Colonic mucosa (tissue), 4 donors: ENCODE data around the gene NF2. TPM values are rescaled to one million over a fixed set of nuclear protein-coding genes. Genes with fewer than 3 reads are reported as not detected.

Experiments used
- DNase-seq: peaks from one replicate; pipeline ENCODE4 v3.0.0-alpha.2; 2020
- H3K27ac ChIP-seq: fragments of 200-600 bp; one replicate; pipeline ENCODE4 v1.8.0; 2021
- H3K27me3 ChIP-seq: fragments of 200-600 bp; one replicate; pipeline ENCODE4 v1.8.0; 2021
- H3K36me3 ChIP-seq: fragments of 200-600 bp; one replicate; pipeline ENCODE4 v1.8.0; 2021
- H3K4me1 ChIP-seq: fragments of 200-600 bp; one replicate; pipeline ENCODE4 v1.8.0; 2021; ENCODE audit warnings: mild to moderate bottlenecking
- H3K4me3 ChIP-seq: fragments of 200-600 bp; one replicate; pipeline ENCODE4 v1.8.0; 2021
- H3K9ac ChIP-seq, 2 donors: one replicate each; pipeline ENCODE4 v1.7.0; 2013; ENCODE audit warnings: control low read depth in 2 of 2, low read depth in 2 of 2, low read length in 2 of 2
- H3K9me3 ChIP-seq: fragments of 200-600 bp; one replicate; pipeline ENCODE4 v1.8.0; 2021
- CTCF ChIP-seq: fragments of 200-600 bp; IDR thresholded peaks from one replicate; pipeline ENCODE4 v1.8.0; 2022; ENCODE audit warnings: antibody characterized with exemption, mild to moderate bottlenecking
- intact Hi-C: fragments of 100-400 bp; cut with DNase I; formaldehyde crosslinking; loops from one replicate; pipeline ENCODE4 v1.14.1; 2022
- total RNA-seq, 2 donors: library from RNA; stranded (reverse); fragmentation: NEBNext Ultra II Directional in 1 of 2; extraction: Animal tissue kit (Norgen Biotek cat#: 25700) in 1 of 2; gene quantifications; one replicate each; pipeline ENCODE4 v1.2.1, GENCODE V29; 2021
- donor health status: healthy.
- donor health status: DM: no; HTN: no; CAD: no.
- donor health status: DM: no; HTN: no; CAD: no.

The NF2 gene
- total RNA-seq, 2 donors from 2014 or later, result 33.5 to 51.0 TPM

DNA sequence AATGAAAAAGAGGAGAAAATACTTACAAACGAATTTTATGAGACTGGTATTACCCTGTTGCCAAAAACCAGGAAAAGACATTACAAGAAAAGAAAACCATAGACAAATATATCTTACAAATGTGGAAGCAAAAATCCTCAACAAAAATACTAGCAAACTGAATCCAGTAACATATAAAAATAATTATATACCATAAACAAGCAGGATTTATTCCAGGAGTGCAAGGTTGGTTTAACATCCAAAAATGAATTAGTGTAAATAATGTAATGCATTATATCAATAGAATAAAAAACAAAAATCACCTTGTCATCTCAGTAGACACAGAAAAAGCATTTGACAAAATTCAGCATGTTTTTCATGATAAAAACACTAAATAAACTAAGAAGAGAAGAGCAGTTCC lies 7.3 kb downstream of the NF2 start:
- H3K4me3 ChIP-seq, result no peak overlapping the region
- no peaks in the 10 kb centered on the region for H3K36me3 ChIP-seq
- H3K4me1 ChIP-seq, result no peaks in the 10 kb centered on the region
- intact Hi-C loops, result no loop called here
- DNase-seq, result no peak
- H3K9ac ChIP-seq, result no peak overlapping the region
- H3K27ac ChIP-seq, result no peak overlapping the region
- no peaks in the 10 kb centered on the region for H3K9me3 ChIP-seq
- H3K27me3 ChIP-seq, result no peaks in the 10 kb centered on the region
- no peak for TF ChIP-seq CTCF

DNA sequence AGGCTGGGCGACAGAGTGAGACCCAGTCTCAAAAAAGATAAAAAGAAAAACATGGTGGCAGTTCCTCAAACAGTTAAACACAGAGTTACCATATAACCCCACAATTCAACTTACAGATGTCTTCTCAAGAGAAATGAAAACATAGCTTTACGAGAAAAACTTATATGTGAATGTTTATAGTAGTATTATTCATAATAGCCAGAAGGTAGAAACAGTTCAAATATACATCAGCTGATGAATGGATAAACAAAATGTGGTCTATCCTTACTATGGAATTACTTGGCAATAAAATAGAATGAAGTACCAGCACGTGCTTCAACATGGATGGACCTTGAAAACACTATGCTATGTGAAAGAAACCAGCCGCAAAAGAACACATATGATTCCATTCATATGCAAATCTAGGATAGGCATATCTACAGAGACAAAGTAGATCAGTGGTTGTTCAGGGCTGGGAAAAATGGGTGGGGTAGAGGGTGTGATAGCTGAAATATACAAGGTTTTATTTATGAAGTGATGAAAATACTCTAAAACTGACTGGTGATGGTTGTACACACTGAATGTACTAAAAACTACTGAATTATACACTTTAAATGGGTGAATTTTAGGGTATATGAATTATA lies 12.4 kb downstream of the NF2 start:
- no peak overlapping the region for H3K9ac ChIP-seq
- no peak for TF ChIP-seq CTCF
- intact Hi-C loops, result no loop called here
- no peaks in the 10 kb centered on the region for H3K4me1 ChIP-seq
- H3K27ac ChIP-seq, result no peak overlapping the region
- no peak for DNase-seq
- H3K27me3 ChIP-seq, result no peaks in the 10 kb centered on the region
- H3K9me3 ChIP-seq, result no peaks in the 10 kb centered on the region
- no peaks in the 10 kb centered on the region for H3K36me3 ChIP-seq
- no peak overlapping the region for H3K4me3 ChIP-seq

DNA sequence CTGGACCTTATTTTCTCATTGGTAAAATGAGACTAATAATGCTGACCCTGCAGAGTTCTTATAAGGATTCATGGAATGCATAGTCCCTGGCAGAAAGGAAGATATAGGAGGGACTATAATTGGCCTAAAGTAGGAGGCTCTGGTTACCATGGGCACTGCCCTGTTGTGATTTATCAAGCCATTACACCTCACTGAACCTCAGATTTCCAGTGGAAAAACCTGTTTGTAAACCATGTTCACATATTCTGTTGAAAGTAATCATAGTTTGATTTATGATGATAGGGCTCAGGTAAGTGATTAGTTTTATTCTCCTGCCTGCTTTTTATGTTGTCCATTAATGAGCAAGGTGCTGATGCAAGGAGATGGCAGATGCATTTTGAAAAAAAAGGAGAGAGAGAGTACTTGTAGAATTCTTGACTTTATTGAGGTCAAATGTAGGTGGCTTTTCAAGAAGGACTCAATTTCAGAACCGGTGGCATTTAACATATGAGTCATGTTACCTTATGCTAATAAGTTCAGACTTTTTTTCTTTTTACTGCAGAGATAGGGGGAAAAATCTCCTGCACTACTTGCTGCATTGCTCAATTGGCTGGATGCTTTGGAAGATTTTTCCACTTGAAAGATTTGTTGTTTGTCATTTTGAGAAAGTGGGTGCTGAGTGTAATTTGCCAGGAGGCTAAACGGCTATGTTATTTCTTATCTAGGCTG lies 14.6 kb downstream of the NF2 start:
- Histone ChIP-seq H3K4me3 (no peak overlapping the region), H3K9ac (no peak overlapping the region), H3K9me3 (no peaks in the 10 kb centered on the region), H3K36me3 (no peaks in the 10 kb centered on the region), H3K27ac (no peak overlapping the region), H3K4me1 (peaks cover 10% of the 10 kb centered on the region), H3K27me3 (no peaks in the 10 kb centered on the region)
- no peak for TF ChIP-seq CTCF
- no peak for DNase-seq
- intact Hi-C loops, result no loop called here

GRCh38 chr22:29621761-29622526 lies 18.5 kb downstream of the NF2 start:
- no peak for TF ChIP-seq CTCF
- no peak for DNase-seq
- Histone ChIP-seq H3K27me3 (no peaks in the 10 kb centered on the region), H3K4me1 (peaks cover 15% of the 10 kb centered on the region), H3K4me3 (no peak overlapping the region), H3K9me3 (no peaks in the 10 kb centered on the region), H3K36me3 (no peaks in the 10 kb centered on the region), H3K9ac (no peak overlapping the region), H3K27ac (peak overlapping the region; percentile 25)
- intact Hi-C loops, result no loop called here

DNA sequence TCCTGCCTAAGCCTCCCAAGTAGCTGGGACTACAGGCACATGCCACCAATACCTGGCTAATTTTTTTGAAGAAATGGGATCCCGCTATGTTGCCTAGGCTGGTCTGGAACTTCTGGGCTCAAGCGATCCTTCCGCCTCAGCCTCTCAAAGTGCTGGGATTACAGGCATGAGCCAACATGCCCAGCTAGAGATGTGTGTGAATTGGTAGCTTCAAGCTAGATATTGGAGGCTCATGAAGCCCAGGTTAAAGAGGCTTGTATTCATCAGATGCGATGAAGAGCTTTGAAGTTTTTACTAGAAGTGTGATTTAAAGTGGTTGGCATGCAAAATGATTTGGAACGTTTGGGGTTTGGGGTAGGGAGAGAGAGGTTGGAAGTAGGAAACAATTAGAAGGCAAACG lies 19.6 kb downstream of the NF2 start:
- no peaks in the 10 kb centered on the region for H3K9me3 ChIP-seq
- intact Hi-C loops, result no loop called here
- DNase-seq, result no peak
- H3K4me3 ChIP-seq, result no peak overlapping the region
- H3K9ac ChIP-seq, result no peak overlapping the region
- no peaks in the 10 kb centered on the region for H3K36me3 ChIP-seq
- H3K27ac ChIP-seq, result no peak overlapping the region
- no peak for TF ChIP-seq CTCF
- H3K4me1 ChIP-seq, result peaks cover 15% of the 10 kb centered on the region
- no peaks in the 10 kb centered on the region for H3K27me3 ChIP-seq
